HEK293 (cell line): ENCODE data around the gene GARIN5A.

ENCODE experiments used
- GLIS1 ChIP-seq: fragments of 450-650 bp; formaldehyde crosslinking; IDR thresholded peaks from 2 replicates; pipeline ENCODE4 v1.5.1; 2016; ENCODE audit warnings: missing biosample characterization, missing genetic modification characterization
- KLF1 ChIP-seq: fragments of 450-650 bp; formaldehyde crosslinking; IDR thresholded peaks from 2 replicates; pipeline ENCODE4 v1.5.1; 2016; ENCODE audit warnings: missing biosample characterization, missing genetic modification characterization
- KLF10 ChIP-seq: fragments of 450-650 bp; IDR thresholded peaks from 2 replicates; pipeline ENCODE4 v1.5.1; 2018; ENCODE audit warnings: missing biosample characterization, mild to moderate bottlenecking, missing genetic modification characterization
- RBAK ChIP-seq: fragments of 450-650 bp; formaldehyde crosslinking; IDR thresholded peaks from 2 replicates; pipeline ENCODE4 v1.5.1; 2016; ENCODE audit warnings: missing biosample characterization, missing genetic modification characterization
- ZBTB17 ChIP-seq: fragments of 450-650 bp; formaldehyde crosslinking; IDR thresholded peaks from 2 replicates; pipeline ENCODE4 v1.5.1; 2016; ENCODE audit warnings: missing biosample characterization, missing genetic modification characterization
- ZNF19 ChIP-seq: fragments of 450-650 bp; formaldehyde crosslinking; IDR thresholded peaks from 2 replicates; pipeline ENCODE4; 2016; ENCODE audit warnings: missing biosample characterization, missing genetic modification characterization, low read depth
- ZNF335 ChIP-seq: fragments of 450-650 bp; formaldehyde crosslinking; conservative IDR thresholded peaks from 2 replicates; pipeline ENCODE4 v1.5.1; 2016; ENCODE audit warnings: missing biosample characterization, missing genetic modification characterization
- ZNF501 ChIP-seq: fragments of 450-650 bp; formaldehyde crosslinking; IDR thresholded peaks from 2 replicates; pipeline ENCODE4 v1.5.1; 2016; ENCODE audit warnings: missing biosample characterization, missing genetic modification characterization
- ZNF548 ChIP-seq: fragments of 450-650 bp; formaldehyde crosslinking; IDR thresholded peaks from 2 replicates; pipeline ENCODE4 v1.5.1; 2016; ENCODE audit warnings: missing biosample characterization, missing genetic modification characterization
- ZNF624 ChIP-seq: fragments of 450-650 bp; formaldehyde crosslinking; IDR thresholded peaks from 2 replicates; pipeline ENCODE4 v1.5.1; 2017; ENCODE audit warnings: missing biosample characterization, missing genetic modification characterization
- TF ChIP-seq, protein P1 (sequence below): fragments of 450-650 bp; formaldehyde crosslinking; optimal IDR thresholded peaks from 2 replicates; pipeline ENCODE3; 2016; ENCODE audit warnings: missing biosample characterization, mild to moderate bottlenecking, missing genetic modification characterization
- TF ChIP-seq, protein P2 (sequence below): fragments of 450-650 bp; formaldehyde crosslinking; IDR thresholded peaks from 2 replicates; pipeline ENCODE4 v1.5.1; 2016; ENCODE audit warnings: missing biosample characterization, missing genetic modification characterization
- TF ChIP-seq, protein P3 (sequence below): fragments of 450-650 bp; formaldehyde crosslinking; IDR thresholded peaks from 2 replicates; pipeline ENCODE4 v1.5.1; 2016; ENCODE audit warnings: missing biosample characterization, missing genetic modification characterization, low read depth
- TF ChIP-seq, protein P4 (sequence below): fragments of 450-650 bp; formaldehyde crosslinking; IDR thresholded peaks from 2 replicates; pipeline ENCODE4 v1.5.1; 2016; ENCODE audit warnings: missing biosample characterization, missing genetic modification characterization, borderline replicate concordance
- TF ChIP-seq, protein P5 (sequence below): fragments of 450-650 bp; formaldehyde crosslinking; IDR thresholded peaks from 2 replicates; pipeline ENCODE4 v1.5.1; 2016; ENCODE audit warnings: missing biosample characterization, missing genetic modification characterization
- TF ChIP-seq, protein P6 (sequence below): fragments of 450-650 bp; formaldehyde crosslinking; IDR thresholded peaks from 2 replicates; pipeline ENCODE4 v1.5.1; 2016; ENCODE audit warnings: missing biosample characterization, missing genetic modification characterization

GARIN5A gene

DNA sequence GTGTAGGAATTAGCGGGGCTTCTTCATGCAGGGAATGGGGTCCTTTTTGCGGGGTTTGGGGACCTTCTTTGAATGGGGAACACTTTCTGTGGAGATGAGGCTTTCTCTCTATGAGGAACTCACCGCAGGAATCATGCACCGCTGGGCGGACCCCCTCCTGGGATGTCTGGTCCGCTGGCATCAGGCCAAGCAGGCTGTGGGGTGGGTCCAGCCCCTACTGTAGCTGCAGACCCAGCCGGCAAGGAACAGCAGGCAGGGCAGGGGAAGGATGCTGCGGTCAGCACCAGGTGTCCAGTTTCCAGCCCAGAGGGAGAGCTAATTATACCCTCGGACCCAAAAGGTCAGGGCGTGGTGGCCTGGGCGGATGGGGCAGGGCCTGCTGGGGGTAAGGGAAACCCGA lies 42.1 kb downstream of the GARIN5A start (continued):
- TF ChIP-seq ZNF335 (tag by site-specific recombination) = peak; percentile 78
- TF ChIP-seq, protein P1, sequence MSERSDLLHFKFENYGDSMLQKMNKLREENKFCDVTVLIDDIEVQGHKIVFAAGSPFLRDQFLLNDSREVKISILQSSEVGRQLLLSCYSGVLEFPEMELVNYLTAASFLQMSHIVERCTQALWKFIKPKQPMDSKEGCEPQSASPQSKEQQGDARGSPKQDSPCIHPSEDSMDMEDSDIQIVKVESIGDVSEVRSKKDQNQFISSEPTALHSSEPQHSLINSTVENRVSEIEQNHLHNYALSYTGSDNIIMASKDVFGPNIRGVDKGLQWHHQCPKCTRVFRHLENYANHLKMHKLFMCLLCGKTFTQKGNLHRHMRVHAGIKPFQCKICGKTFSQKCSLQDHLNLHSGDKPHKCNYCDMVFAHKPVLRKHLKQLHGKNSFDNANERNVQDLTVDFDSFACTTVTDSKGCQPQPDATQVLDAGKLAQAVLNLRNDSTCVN = no peak
- TF ChIP-seq, protein P2, sequence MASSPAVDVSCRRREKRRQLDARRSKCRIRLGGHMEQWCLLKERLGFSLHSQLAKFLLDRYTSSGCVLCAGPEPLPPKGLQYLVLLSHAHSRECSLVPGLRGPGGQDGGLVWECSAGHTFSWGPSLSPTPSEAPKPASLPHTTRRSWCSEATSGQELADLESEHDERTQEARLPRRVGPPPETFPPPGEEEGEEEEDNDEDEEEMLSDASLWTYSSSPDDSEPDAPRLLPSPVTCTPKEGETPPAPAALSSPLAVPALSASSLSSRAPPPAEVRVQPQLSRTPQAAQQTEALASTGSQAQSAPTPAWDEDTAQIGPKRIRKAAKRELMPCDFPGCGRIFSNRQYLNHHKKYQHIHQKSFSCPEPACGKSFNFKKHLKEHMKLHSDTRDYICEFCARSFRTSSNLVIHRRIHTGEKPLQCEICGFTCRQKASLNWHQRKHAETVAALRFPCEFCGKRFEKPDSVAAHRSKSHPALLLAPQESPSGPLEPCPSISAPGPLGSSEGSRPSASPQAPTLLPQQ (tag by site-specific recombination) = peak; percentile 62
- TF ChIP-seq ZNF624 = no peak
- TF ChIP-seq, protein P3, sequence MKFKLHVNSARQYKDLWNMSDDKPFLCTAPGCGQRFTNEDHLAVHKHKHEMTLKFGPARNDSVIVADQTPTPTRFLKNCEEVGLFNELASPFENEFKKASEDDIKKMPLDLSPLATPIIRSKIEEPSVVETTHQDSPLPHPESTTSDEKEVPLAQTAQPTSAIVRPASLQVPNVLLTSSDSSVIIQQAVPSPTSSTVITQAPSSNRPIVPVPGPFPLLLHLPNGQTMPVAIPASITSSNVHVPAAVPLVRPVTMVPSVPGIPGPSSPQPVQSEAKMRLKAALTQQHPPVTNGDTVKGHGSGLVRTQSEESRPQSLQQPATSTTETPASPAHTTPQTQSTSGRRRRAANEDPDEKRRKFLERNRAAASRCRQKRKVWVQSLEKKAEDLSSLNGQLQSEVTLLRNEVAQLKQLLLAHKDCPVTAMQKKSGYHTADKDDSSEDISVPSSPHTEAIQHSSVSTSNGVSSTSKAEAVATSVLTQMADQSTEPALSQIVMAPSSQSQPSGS (tag by site-specific recombination) = no peak
- no peak for TF ChIP-seq ZNF501
- TF ChIP-seq ZBTB17 = no peak
- no peak for TF ChIP-seq KLF10 (tag by site-specific recombination)
- peak; percentile 90 for TF ChIP-seq GLIS1 (tag by site-specific recombination)
- peak; percentile 93 for TF ChIP-seq KLF1 (tag by site-specific recombination)
- TF ChIP-seq ZNF19 (tag by site-specific recombination) = no peak
- TF ChIP-seq RBAK (tag by site-specific recombination) = no peak
- no peak for TF ChIP-seq ZNF548 (tag by site-specific recombination)
- TF ChIP-seq, protein P4, sequence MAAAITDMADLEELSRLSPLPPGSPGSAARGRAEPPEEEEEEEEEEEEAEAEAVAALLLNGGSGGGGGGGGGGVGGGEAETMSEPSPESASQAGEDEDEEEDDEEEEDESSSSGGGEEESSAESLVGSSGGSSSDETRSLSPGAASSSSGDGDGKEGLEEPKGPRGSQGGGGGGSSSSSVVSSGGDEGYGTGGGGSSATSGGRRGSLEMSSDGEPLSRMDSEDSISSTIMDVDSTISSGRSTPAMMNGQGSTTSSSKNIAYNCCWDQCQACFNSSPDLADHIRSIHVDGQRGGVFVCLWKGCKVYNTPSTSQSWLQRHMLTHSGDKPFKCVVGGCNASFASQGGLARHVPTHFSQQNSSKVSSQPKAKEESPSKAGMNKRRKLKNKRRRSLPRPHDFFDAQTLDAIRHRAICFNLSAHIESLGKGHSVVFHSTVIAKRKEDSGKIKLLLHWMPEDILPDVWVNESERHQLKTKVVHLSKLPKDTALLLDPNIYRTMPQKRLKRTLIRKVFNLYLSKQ (tag by site-specific recombination) = no peak
- TF ChIP-seq, protein P5, sequence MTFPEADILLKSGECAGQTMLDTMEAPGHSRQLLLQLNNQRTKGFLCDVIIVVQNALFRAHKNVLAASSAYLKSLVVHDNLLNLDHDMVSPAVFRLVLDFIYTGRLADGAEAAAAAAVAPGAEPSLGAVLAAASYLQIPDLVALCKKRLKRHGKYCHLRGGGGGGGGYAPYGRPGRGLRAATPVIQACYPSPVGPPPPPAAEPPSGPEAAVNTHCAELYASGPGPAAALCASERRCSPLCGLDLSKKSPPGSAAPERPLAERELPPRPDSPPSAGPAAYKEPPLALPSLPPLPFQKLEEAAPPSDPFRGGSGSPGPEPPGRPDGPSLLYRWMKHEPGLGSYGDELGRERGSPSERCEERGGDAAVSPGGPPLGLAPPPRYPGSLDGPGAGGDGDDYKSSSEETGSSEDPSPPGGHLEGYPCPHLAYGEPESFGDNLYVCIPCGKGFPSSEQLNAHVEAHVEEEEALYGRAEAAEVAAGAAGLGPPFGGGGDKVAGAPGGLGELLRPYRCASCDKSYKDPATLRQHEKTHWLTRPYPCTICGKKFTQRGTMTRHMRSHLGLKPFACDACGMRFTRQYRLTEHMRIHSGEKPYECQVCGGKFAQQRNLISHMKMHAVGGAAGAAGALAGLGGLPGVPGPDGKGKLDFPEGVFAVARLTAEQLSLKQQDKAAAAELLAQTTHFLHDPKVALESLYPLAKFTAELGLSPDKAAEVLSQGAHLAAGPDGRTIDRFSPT (tag by site-specific recombination) = peak; percentile 46; the same call in 1 of the 2 replicates
- TF ChIP-seq, protein P6, sequence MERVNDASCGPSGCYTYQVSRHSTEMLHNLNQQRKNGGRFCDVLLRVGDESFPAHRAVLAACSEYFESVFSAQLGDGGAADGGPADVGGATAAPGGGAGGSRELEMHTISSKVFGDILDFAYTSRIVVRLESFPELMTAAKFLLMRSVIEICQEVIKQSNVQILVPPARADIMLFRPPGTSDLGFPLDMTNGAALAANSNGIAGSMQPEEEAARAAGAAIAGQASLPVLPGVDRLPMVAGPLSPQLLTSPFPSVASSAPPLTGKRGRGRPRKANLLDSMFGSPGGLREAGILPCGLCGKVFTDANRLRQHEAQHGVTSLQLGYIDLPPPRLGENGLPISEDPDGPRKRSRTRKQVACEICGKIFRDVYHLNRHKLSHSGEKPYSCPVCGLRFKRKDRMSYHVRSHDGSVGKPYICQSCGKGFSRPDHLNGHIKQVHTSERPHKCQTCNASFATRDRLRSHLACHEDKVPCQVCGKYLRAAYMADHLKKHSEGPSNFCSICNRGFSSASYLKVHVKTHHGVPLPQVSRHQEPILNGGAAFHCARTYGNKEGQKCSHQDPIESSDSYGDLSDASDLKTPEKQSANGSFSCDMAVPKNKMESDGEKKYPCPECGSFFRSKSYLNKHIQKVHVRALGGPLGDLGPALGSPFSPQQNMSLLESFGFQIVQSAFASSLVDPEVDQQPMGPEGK (tag by site-specific recombination) = peak; percentile 46; the same call in 1 of the 2 replicates
